HG02763 (cell line): ENCODE data around the gene MASP2.
"Not testable (repeated sequence)": the region's sequence is repeated elsewhere in the genome, so short reads cannot be mapped to it uniquely, and the experiment has no call there.

Experiments used
- ATAC-seq: cut with Tn5 transposase; IDR thresholded peaks from one replicate; pipeline ENCODE4 v1.9.1; 2021; ENCODE audit warnings: mild to moderate bottlenecking, moderate library complexity; ENCODE audit not compliant: unreplicated experiment

MASP2 gene

GRCh38 chr1:11058595-11059154, 11.6 kb upstream of the MASP2 start:
- no peak for ATAC-seq

GRCh38 chr1:11058026-11058425, 11.0 kb upstream of the MASP2 start:
- ATAC-seq: no peak

- ATAC-seq: no peak
Observed at GRCh38 chr1:11057477-11057876, 10.4 kb upstream of the MASP2 start.

GRCh38 chr1:11056504-11056903, 9.5 kb upstream of the MASP2 start:
- no peak for ATAC-seq

- ATAC-seq: no peak
Observed at GRCh38 chr1:11055676-11056075, 8.6 kb upstream of the MASP2 start.

GRCh38 chr1:11054666-11055065, 7.6 kb upstream of the MASP2 start:
- ATAC-seq: no peak

GRCh38 chr1:11054181-11054580, 7.1 kb upstream of the MASP2 start:
- ATAC-seq: no peak

- ATAC-seq: no peak
Observed at GRCh38 chr1:11053758-11054137, 6.7 kb upstream of the MASP2 start.

GRCh38 chr1:11052839-11053757, 6.1 kb upstream of the MASP2 start:
- ATAC-seq: no peak

GRCh38 chr1:11051781-11052511, 4.9 kb upstream of the MASP2 start:
- ATAC-seq: no peak

- not testable (repeated sequence) for ATAC-seq
Observed at GRCh38 chr1:11051121-11051520, 4.1 kb upstream of the MASP2 start.

GRCh38 chr1:11046270-11046566, 821 bp downstream of the MASP2 start:
- no peak for ATAC-seq

- ATAC-seq: no peak
Observed at GRCh38 chr1:11045428-11046269, 1.4 kb downstream of the MASP2 start.

GRCh38 chr1:11044849-11045427, 2.1 kb downstream of the MASP2 start:
- ATAC-seq: no peak

GRCh38 chr1:11044086-11044848, 2.8 kb downstream of the MASP2 start:
- ATAC-seq: no peak

- no peak for ATAC-seq
Observed at GRCh38 chr1:11042995-11043874, 3.8 kb downstream of the MASP2 start.

GRCh38 chr1:11042065-11042464, 5.0 kb downstream of the MASP2 start:
- no peak for ATAC-seq

- ATAC-seq: no peak
Observed at GRCh38 chr1:11041048-11041447, 6.0 kb downstream of the MASP2 start.

GRCh38 chr1:11040105-11040429, 7.0 kb downstream of the MASP2 start:
- not testable (repeated sequence) for ATAC-seq
